Left ventricle myocardium inferior (tissue), 1 donor: ENCODE data around the gene ASB10. TPM values are rescaled to one million over a fixed set of nuclear protein-coding genes. Genes with fewer than 3 reads are reported as not detected.

Experiments used
- DNase-seq: peaks from one replicate; pipeline ENCODE4 v3.0.0-alpha.2; 2020
- H3K27ac ChIP-seq: fragments of 200-600 bp; replicated peaks from 2 replicates; pipeline ENCODE4 v1.8.0; 2021
- H3K27me3 ChIP-seq: fragments of 200-600 bp; 2 replicates; pipeline ENCODE4 v1.8.0; 2021; ENCODE audit warnings: low read depth
- H3K36me3 ChIP-seq: fragments of 200-600 bp; 2 replicates; pipeline ENCODE4 v1.8.0; 2021
- H3K4me1 ChIP-seq: fragments of 200-600 bp; 2 replicates; pipeline ENCODE4 v1.8.0; 2021
- H3K4me3 ChIP-seq: fragments of 200-600 bp; 2 replicates; pipeline ENCODE4 v1.8.0; 2021; ENCODE audit warnings: mild to moderate bottlenecking, moderate library complexity
- H3K9me3 ChIP-seq: fragments of 200-600 bp; replicated peaks from 2 replicates; pipeline ENCODE4 v1.8.0; 2021
- intact Hi-C: fragments of 100-400 bp; cut with micrococcal nuclease; formaldehyde crosslinking; loops from one replicate; pipeline ENCODE4 v1.11.0; 2022
- total RNA-seq: library from RNA; stranded (reverse); fragmentation: NEBNext Ultra II Directional; extraction: Animal tissue kit (Norgen Biotek cat#: 25700); gene quantifications from one replicate; pipeline ENCODE4 v1.2.1, GENCODE V29; 2021
- TF ChIP-seq, protein P1 (sequence below): fragments of 200-600 bp; IDR thresholded peaks from 2 replicates; pipeline ENCODE4 v1.8.0; 2021; ENCODE audit warnings: antibody characterized with exemption, mild to moderate bottlenecking, borderline replicate concordance
- donor health status: DM: no; HTN: yes; CAD: no; lungs with severe emphysema.

The ASB10 gene
- total RNA-seq, 1 donor from 2014 or later, result 35.4 TPM

DNA sequence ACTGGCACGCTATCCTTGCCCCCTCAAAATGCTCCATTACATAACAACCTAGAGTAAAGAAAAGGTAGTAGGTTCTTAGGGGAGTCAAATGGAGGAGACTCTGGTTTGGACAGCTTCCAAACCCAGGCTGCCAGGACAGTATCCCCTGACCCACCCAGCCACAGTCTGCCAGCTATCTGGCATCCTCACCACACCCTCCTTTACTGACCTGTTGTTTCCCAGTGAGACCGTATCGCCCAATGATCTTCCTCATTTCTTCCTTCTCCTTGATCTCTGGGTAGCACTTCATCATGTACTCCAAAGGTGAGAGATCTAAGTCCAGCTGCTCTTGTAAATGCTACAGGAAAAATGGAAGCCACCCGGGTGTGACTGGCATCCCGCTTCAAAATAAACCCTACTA is 28.3 kb upstream of the ASB10 start:
- no peaks in the 10 kb centered on the region for H3K9me3 ChIP-seq
- peaks cover 73% of the 10 kb centered on the region for H3K36me3 ChIP-seq
- H3K4me1 ChIP-seq, result no peaks in the 10 kb centered on the region
- no peak for DNase-seq
- no peaks in the 10 kb centered on the region for H3K27me3 ChIP-seq
- TF ChIP-seq, protein P1, sequence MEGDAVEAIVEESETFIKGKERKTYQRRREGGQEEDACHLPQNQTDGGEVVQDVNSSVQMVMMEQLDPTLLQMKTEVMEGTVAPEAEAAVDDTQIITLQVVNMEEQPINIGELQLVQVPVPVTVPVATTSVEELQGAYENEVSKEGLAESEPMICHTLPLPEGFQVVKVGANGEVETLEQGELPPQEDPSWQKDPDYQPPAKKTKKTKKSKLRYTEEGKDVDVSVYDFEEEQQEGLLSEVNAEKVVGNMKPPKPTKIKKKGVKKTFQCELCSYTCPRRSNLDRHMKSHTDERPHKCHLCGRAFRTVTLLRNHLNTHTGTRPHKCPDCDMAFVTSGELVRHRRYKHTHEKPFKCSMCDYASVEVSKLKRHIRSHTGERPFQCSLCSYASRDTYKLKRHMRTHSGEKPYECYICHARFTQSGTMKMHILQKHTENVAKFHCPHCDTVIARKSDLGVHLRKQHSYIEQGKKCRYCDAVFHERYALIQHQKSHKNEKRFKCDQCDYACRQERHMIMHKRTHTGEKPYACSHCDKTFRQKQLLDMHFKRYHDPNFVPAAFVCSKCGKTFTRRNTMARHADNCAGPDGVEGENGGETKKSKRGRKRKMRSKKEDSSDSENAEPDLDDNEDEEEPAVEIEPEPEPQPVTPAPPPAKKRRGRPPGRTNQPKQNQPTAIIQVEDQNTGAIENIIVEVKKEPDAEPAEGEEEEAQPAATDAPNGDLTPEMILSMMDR, result no peak
- H3K27ac ChIP-seq, result no peak overlapping the region
- H3K4me3 ChIP-seq, result no peak overlapping the region
- intact Hi-C loops, result no loop called here

DNA sequence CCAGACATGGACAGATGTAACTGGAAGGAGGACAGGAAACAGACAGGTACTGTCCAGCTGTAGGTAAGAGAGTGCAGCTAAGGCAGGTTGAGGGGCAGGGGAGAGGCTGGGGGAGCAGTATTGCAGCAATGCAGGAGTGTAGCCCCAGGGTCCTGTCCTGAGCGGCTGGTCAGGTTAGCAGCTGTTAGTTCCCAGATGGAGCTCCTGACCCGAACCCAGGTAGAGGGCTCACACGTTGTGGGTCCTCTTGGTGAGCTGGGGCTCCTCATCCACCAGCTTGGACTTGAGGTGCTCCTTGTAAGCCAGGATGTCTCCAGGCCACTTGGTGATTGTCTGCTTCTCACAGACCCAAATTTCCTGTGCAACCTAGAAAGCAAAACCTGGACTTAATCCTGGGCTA is 26.8 kb upstream of the ASB10 start:
- TF ChIP-seq, protein P1, result no peak
- intact Hi-C loops, result no loop called here
- Histone ChIP-seq H3K4me3 (no peak overlapping the region), H3K4me1 (no peaks in the 10 kb centered on the region), H3K9me3 (no peaks in the 10 kb centered on the region), H3K36me3 (peaks cover 58% of the 10 kb centered on the region), H3K27ac (no peak overlapping the region), H3K27me3 (no peaks in the 10 kb centered on the region)
- no peak for DNase-seq

DNA sequence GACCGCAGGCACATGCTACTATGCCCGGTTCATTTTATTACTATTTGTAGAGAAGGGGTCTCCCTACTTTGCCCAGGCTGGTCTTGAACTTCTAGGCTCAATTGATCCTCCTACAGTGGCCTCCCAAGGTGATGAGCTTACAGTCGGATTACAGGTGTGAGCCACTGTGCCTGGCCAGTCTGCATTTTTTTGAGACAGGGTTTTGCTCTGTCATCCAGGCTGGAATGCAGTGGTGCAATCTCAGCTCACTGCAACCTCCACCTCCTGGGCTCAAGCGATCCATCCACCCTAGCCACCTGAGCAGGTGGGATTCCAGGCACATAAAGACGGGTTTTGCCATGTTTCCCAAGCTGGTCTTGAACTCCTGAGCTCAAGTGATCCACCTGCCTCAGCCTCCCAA is 25.6 kb upstream of the ASB10 start:
- H3K36me3 ChIP-seq, result peaks cover 46% of the 10 kb centered on the region
- H3K27me3 ChIP-seq, result no peaks in the 10 kb centered on the region
- intact Hi-C loops, result no loop called here
- TF ChIP-seq, protein P1, result no peak
- H3K4me1 ChIP-seq, result no peaks in the 10 kb centered on the region
- no peaks in the 10 kb centered on the region for H3K9me3 ChIP-seq
- no peak for DNase-seq
- H3K4me3 ChIP-seq, result no peak overlapping the region
- H3K27ac ChIP-seq, result no peak overlapping the region

DNA sequence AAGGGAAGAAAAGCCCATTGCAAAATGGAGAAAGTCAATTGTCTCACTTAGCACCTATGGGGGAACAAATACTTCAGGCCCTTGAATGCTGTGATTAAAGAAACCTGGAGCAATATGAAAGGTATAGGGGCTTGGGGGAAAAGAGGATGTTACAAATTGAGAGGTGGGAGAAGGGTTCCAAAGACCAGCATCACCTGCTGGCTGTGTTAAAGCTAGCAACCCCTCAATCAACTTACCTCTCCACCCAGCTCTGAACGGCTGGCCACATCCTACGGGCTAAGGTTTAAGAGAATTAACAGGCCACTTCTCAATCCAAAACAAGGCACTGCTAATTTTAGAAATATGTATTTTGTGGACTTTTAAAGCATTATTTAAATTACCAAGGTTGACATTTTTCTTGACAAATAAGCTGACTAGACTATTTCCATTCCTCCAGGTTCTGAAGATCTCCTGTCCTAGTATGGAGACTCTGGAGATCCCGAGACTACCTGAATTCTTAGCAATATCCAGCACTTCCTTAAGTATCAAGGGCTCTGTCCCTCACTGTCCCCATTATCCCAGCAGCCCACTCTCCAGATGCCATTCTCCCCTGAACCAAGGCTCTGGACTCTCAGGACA is 24.2 kb upstream of the ASB10 start:
- no peak overlapping the region for H3K4me3 ChIP-seq
- H3K4me1 ChIP-seq, result no peaks in the 10 kb centered on the region
- TF ChIP-seq, protein P1, result no peak
- DNase-seq, result no peak
- peaks cover 32% of the 10 kb centered on the region for H3K36me3 ChIP-seq
- intact Hi-C loops, result no loop called here
- H3K27ac ChIP-seq, result no peak overlapping the region
- H3K27me3 ChIP-seq, result no peaks in the 10 kb centered on the region
- H3K9me3 ChIP-seq, result no peaks in the 10 kb centered on the region

DNA sequence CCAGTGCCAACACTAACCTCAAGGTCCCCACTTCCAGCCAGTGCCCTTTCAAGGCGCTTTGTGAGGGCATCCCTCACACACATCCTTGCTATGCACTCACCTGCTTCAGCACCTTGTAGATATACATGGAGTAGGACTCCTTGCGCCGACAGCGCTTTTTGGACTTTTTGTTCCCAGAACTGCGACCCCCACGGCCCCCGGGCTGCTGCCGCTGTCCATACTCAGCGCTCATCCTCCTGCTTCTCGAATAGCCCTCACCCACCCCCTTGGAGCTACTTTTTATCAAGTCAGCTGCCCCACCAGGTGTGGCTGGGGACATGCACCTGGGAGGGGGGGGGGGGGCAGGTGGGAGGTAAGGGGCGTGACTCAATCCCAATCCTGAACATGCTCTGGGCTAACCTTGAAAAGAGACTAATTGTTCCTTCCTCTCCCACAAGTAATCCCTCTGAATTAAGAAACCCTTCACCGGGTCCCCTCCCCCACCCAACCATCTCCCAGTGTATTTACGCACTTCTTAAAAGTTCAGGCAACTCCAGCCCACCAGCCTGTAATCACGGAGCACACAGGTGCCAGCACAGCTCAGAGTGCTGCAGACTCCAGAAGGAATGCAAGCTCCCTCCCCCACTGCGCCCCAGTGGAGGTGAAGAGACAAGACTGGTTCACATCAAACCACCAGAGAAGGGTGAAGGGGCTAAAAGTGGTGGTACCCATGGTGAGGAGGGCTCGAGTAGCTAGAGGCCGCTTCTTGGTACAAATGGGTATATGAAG is 23.2 kb upstream of the ASB10 start, which contains the start of gene H2BK1:
Gene H2BK1, minus strand, starts transcription at position 402 of the 768 bp plus-strand sequence. Its CDS starts 170 bp downstream, at position 232.
- no peak for DNase-seq
- peaks cover 3% of the 10 kb centered on the region for H3K27me3 ChIP-seq
- no peak within 1 kb of the TSS for H3K4me3 ChIP-seq
- H3K27ac ChIP-seq, result no peak within 1 kb of the TSS
- TF ChIP-seq, protein P1, result no peak
- H3K9me3 ChIP-seq, result no peaks in the 10 kb centered on the region
- no peaks in the 10 kb centered on the region for H3K4me1 ChIP-seq
- H3K36me3 ChIP-seq, result peaks cover 22% of the 10 kb centered on the region
- intact Hi-C loops, result no loop called here
